CD4-positive, CD25-positive, alpha-beta regulatory T cell (primary cell): Measurements from ENCODE around the gene TLE4. TPM values are rescaled to one million over a fixed set of nuclear protein-coding genes. Genes with fewer than 3 reads are reported as not detected.

Experiments
- ATAC-seq, 2 donors: fragments of 150-1000 bp; cut with Tn5 transposase; one replicate each; pipeline ENCODE4 v1.10.0; 2021; ENCODE audit warnings: low read depth in 2 of 2, moderate number of reproducible peaks in 2 of 2, moderate library complexity in 1 of 2
- DNase-seq, 3 donors: peaks; one replicate each; pipeline versions ENCODE4 v3.0.0 to v3.0.0-alpha.2; 2012 to 2022; ENCODE audit warnings: mixed read lengths in 1 of 3
- H3K27ac ChIP-seq: one replicate; pipeline ENCODE4 v1.7.0; 2013; ENCODE audit warnings: mild to moderate bottlenecking, low read length; ENCODE audit not compliant: insufficient read depth, poor library complexity, severe bottlenecking
- H3K27me3 ChIP-seq: one replicate; pipeline ENCODE4 v1.7.0; 2013; ENCODE audit warnings: low read length; ENCODE audit not compliant: control insufficient read depth, insufficient read depth
- H3K36me3 ChIP-seq: one replicate; pipeline ENCODE4 v1.7.0; 2013; ENCODE audit warnings: mild to moderate bottlenecking, low read length, moderate library complexity; ENCODE audit not compliant: control insufficient read depth, insufficient read depth
- H3K4me1 ChIP-seq: 2 replicates; pipeline ENCODE4 v1.7.0; 2013; ENCODE audit warnings: mild to moderate bottlenecking, low read length; ENCODE audit not compliant: insufficient read depth, control insufficient read depth, poor library complexity, severe bottlenecking
- H3K4me3 ChIP-seq: one replicate; pipeline ENCODE4 v1.7.0; 2013; ENCODE audit warnings: low read depth, mild to moderate bottlenecking, low read length, moderate library complexity
- H3K9me3 ChIP-seq, 2 experiments: 1 replicate in 1 of 2; 2 replicates in 1 of 2; pipeline ENCODE4 v1.7.0; 2013; ENCODE audit warnings: low read length in 2 of 2, mild to moderate bottlenecking in 1 of 2, moderate library complexity in 1 of 2; ENCODE audit not compliant: control insufficient read depth in 2 of 2
- H3K27ac Mint-ChIP-seq, 3 donors: one replicate each; pipeline ENCODE4 v1.8.0; 2020 to 2022; ENCODE audit warnings: mild to moderate bottlenecking in 3 of 3, mixed read lengths in 3 of 3, moderate library complexity in 2 of 3
- H3K27me3 Mint-ChIP-seq: one replicate; pipeline ENCODE4 v1.8.0; 2022; ENCODE audit warnings: mild to moderate bottlenecking, mixed read lengths
- H3K36me3 Mint-ChIP-seq: one replicate; pipeline ENCODE4 v1.8.0; 2020; ENCODE audit warnings: mixed read lengths
- H3K4me1 Mint-ChIP-seq, 4 donors: one replicate each; pipeline ENCODE4 v1.8.0; 2020 to 2022; ENCODE audit warnings: mixed read lengths in 4 of 4, mild to moderate bottlenecking in 1 of 4
- H3K4me3 Mint-ChIP-seq, 4 donors: one replicate each; pipeline ENCODE4 v1.8.0; 2020 to 2022; ENCODE audit warnings: mild to moderate bottlenecking in 4 of 4, mixed read lengths in 4 of 4, moderate library complexity in 3 of 4
- H3K9me3 Mint-ChIP-seq, 7 donors: one replicate each; pipeline ENCODE4 v1.8.0; 2020 to 2022; ENCODE audit warnings: mixed read lengths in 7 of 7, mild to moderate bottlenecking in 3 of 7, moderate library complexity in 2 of 7
- polyA plus RNA-seq, 4 donors: library from polyadenylated mRNA; unstranded; fragments of 300-500 nt; fragmentation: Illumina TruSeq; gene quantifications; one replicate each; pipeline ENCODE4 v1.2.3, GENCODE V29; 2021
- total RNA-seq: library from RNA; stranded (reverse); gene quantifications from one replicate; pipeline ENCODE4 v1.2.3, GENCODE V29; 2022

The TLE4 gene
- total and polyA plus RNA-seq, 5 donors from 2014 or later: 16.2 to 127 (median 24.0) TPM

DNA sequence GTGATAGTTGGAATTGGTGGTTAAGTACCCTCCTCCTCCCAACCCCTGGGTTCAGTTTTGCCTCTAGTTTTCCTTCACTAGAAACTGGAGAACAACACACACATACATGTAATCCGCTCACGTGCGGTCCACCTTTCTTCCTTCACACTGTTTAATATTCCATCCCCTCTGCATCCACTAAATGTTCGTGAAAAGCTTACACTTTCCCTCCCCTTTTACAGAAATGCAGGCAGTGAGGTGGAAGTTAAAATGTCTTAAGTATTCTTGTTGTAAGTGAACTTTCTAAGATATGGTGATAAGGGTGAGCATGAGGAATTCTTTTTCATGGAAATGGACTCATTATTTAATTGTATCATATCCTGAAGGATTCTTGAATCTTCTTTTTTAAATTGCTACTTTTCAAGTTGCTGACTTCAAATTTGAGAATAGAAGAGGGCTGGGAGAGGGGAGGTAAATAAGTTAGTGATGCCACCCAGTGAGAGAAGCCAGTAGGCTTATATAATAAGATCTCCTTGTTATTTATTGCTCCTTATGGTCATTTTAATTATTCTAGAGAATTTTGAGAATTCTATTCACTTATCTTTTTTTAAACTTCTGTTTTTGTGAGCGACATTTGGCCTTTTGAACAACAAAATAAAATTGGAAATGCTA is 90.2 kb downstream of the TLE4 start:
- Histone ChIP-seq H3K4me3 (peak overlapping the region; percentile 1), H3K27me3 (no peaks in the 10 kb centered on the region), H3K4me1 (no peaks in the 10 kb centered on the region), H3K36me3 (peaks cover 5% of the 10 kb centered on the region), H3K9me3 (no peaks in the 10 kb centered on the region), H3K27ac (no peak overlapping the region)
- ATAC-seq: no peak
- no peaks in the 10 kb centered on the region for H3K27me3 Mint-ChIP-seq
- DNase-seq: no peak
- peak overlapping the region in 1 of 4 donors; percentile 25 for H3K4me3 Mint-ChIP-seq
- H3K4me1 Mint-ChIP-seq: peaks cover 26 to 55% (median 36%) of the 10 kb centered on the region in 4 donors
- peak overlapping the region in 2 of 3 donors; percentile 39 to 76 for H3K27ac Mint-ChIP-seq
- H3K9me3 Mint-ChIP-seq: no peaks in the 10 kb centered on the region
- peaks cover 37% of the 10 kb centered on the region for H3K36me3 Mint-ChIP-seq

DNA sequence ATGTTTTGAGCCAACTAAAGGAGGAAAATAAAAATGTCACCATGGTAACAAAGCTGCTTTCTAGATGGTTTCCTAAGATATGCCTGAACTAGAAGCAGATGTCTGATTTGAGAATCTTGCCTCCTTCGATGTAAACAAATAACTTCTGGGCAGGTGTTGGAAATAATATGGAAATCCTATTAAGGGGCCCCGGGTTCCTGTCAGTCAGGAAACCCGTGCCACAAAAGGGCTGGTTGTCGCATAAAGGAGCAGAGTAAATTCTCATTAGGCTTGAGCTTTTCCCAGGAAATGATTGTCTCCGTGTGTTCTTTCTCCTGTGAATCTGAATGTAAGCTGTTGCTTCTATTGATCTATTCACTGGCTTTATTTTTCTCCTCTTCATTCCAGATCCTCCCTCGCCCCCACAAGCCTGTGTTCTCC is 90.8 kb downstream of the TLE4 start:
- H3K4me1 ChIP-seq: no peaks in the 10 kb centered on the region
- H3K9me3 Mint-ChIP-seq: no peaks in the 10 kb centered on the region
- no peaks in the 10 kb centered on the region for H3K27me3 ChIP-seq
- H3K4me3 Mint-ChIP-seq: peak overlapping the region in 1 of 4 donors; percentile 15
- no peaks in the 10 kb centered on the region for H3K36me3 ChIP-seq
- H3K4me1 Mint-ChIP-seq: peaks cover 26 to 55% (median 36%) of the 10 kb centered on the region in 4 donors
- no peak overlapping the region for H3K27ac ChIP-seq
- H3K9me3 ChIP-seq: no peaks in the 10 kb centered on the region
- no peak overlapping the region for H3K4me3 ChIP-seq
- peaks cover 32% of the 10 kb centered on the region for H3K36me3 Mint-ChIP-seq
- H3K27me3 Mint-ChIP-seq: no peaks in the 10 kb centered on the region
- DNase-seq (no peak), ATAC-seq (no peak)
- H3K27ac Mint-ChIP-seq: peak overlapping the region in 2 of 3 donors; percentile 39 to 76

DNA sequence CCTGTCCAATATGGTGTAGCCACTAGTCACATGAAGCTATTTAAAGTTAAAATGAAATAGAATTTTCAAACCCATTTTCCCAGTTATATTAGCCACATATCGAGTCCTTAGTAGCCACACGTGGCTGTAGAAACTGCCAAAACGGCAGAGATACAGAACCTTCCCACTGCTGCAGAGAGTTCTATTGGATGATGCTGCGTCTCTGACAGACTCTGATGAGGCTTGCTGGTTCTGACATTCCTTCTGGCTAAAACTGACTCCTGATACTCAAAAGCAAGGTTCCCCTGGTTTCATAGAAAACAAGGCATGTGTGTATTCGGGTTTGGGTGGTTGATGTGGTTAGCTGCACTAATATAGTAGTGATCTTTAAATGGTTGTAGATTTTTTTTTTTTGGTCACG is 91.5 kb downstream of the TLE4 start:
- Histone ChIP-seq H3K27me3 (no peaks in the 10 kb centered on the region), H3K4me1 (no peaks in the 10 kb centered on the region), H3K4me3 (no peak overlapping the region), H3K9me3 (no peaks in the 10 kb centered on the region), H3K36me3 (no peaks in the 10 kb centered on the region), H3K27ac (no peak overlapping the region)
- no peak for DNase-seq
- peaks cover 30 to 54% (median 39%) of the 10 kb centered on the region in 4 donors for H3K4me1 Mint-ChIP-seq
- no peak overlapping the region for H3K4me3 Mint-ChIP-seq
- H3K27me3 Mint-ChIP-seq: no peaks in the 10 kb centered on the region
- peak overlapping the region in 2 of 3 donors; percentile 66 to 81 for H3K27ac Mint-ChIP-seq
- peaks cover 32% of the 10 kb centered on the region for H3K36me3 Mint-ChIP-seq
- ATAC-seq: no peak
- H3K9me3 Mint-ChIP-seq: no peaks in the 10 kb centered on the region

DNA sequence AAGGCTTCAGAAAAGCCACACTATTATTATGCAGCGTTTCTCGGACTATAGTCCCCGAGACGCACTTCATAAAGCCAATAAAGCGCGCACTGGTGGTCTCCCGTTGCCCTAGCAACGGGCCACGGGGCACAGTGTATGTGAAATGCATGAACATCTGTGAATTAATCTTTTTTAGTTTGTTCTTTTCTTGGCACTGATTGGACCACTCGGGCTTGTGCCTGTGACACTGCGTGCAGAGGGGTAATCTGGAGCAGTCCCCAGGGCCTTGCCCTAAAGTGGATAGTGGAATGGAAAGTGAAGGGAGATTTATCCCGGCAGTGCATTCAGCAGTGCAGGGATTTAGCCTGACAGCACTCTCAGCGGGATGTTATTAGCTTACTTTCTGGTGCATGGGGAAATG is 92.1 kb downstream of the TLE4 start:
- Mint-ChIP-seq H3K9me3 (no peaks in the 10 kb centered on the region), H3K4me3 (no peak overlapping the region), H3K36me3 (peaks cover 27% of the 10 kb centered on the region), H3K27me3 (no peaks in the 10 kb centered on the region), H3K4me1 (peaks cover 28 to 51% (median 36%) of the 10 kb centered on the region in 4 donors), H3K27ac (peak overlapping the region in 2 of 3 donors; percentile 46 to 81)
- Histone ChIP-seq H3K27ac (no peak overlapping the region), H3K27me3 (no peaks in the 10 kb centered on the region), H3K36me3 (no peaks in the 10 kb centered on the region), H3K4me1 (no peaks in the 10 kb centered on the region), H3K9me3 (no peaks in the 10 kb centered on the region), H3K4me3 (no peak overlapping the region)
- DNase-seq: no peak
- no peak for ATAC-seq

DNA sequence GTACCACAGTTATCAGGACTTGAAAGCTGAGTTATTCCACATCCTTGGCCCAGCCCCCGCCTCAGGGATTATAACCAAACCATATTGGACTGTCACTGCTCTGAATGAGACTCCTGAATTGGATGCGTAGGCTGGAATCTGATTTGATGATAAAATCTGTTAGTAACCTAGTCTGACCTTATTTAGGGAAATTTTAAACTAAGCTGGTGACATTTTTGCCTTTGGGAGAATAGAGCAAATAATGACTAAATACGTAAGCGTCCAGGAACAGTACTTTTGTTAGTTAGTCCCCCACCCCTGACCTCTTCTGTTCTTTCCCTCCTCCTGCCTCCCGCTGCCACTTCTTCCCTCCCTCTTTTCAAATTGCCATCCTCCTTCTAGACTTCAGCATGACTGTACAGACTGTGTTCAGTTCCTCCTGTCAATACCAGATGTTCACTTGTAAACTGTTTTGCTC is 92.6 kb downstream of the TLE4 start:
- no peak overlapping the region for H3K4me3 Mint-ChIP-seq
- H3K27me3 Mint-ChIP-seq: no peaks in the 10 kb centered on the region
- H3K4me3 ChIP-seq: no peak overlapping the region
- peaks cover 26% of the 10 kb centered on the region for H3K36me3 Mint-ChIP-seq
- H3K4me1 Mint-ChIP-seq: peaks cover 27 to 47% (median 36%) of the 10 kb centered on the region in 4 donors
- no peaks in the 10 kb centered on the region for H3K27me3 ChIP-seq
- ATAC-seq: no peak
- H3K27ac Mint-ChIP-seq: peak overlapping the region in 1 of 3 donors; percentile 81
- no peaks in the 10 kb centered on the region for H3K9me3 ChIP-seq
- no peak overlapping the region for H3K27ac ChIP-seq
- peaks cover 0 to 3% (median 0%) of the 10 kb centered on the region in 7 donors for H3K9me3 Mint-ChIP-seq
- no peaks in the 10 kb centered on the region for H3K36me3 ChIP-seq
- no peaks in the 10 kb centered on the region for H3K4me1 ChIP-seq
- DNase-seq: no peak

DNA sequence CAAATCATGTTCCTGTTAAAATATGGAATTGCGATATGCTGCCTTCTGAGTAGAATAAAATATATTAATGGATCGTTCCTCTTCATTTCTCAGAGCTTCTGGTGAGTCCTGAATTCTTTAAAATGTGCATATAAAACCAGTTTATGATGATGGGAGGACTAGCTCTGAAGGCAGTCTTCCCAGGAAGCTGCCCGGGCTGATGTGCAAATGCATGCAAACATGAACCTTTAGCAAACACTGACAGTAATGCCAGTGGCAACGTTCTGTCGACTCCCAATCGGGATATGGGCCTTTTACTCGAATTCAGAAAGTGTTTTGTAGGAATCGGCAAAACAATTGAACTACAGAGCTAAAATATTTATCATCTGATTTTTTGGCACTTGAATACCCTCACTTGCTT is 93.6 kb downstream of the TLE4 start:
- H3K4me1 Mint-ChIP-seq: peaks cover 37 to 49% (median 43%) of the 10 kb centered on the region in 4 donors
- H3K9me3 ChIP-seq: no peaks in the 10 kb centered on the region

DNA sequence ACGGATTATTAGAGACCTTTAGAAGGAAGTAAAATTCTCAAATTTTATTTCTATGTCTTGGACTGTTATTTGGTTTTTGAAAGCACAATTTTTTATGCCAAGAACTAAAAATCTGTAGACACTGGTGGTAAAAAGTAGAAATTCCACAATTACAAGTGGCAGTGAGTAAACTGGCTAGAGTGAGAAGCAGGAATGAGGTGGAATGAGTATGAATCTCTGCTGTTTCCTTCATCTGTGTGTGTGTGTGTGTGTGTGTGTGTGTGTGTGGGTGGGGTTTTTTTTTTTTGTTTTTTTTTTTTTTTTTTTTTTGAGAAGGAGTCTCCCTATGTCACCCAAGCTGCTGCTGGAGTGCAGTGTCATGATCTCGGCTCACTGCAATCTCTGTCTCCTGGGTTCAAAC is 94.2 kb downstream of the TLE4 start:
- Histone ChIP-seq H3K36me3 (peaks cover 5% of the 10 kb centered on the region), H3K4me1 (no peaks in the 10 kb centered on the region), H3K9me3 (no peaks in the 10 kb centered on the region), H3K27me3 (no peaks in the 10 kb centered on the region), H3K27ac (no peak overlapping the region), H3K4me3 (no peak overlapping the region)
- Mint-ChIP-seq H3K27me3 (no peaks in the 10 kb centered on the region), H3K4me3 (no peak overlapping the region), H3K9me3 (peaks cover 0 to 3% (median 0%) of the 10 kb centered on the region in 7 donors), H3K36me3 (peaks cover 25% of the 10 kb centered on the region), H3K4me1 (peaks cover 43 to 50% (median 45%) of the 10 kb centered on the region in 4 donors), H3K27ac (peak overlapping the region in 1 of 3 donors; percentile 64)
- DNase-seq (no peak), ATAC-seq (no peak)

More for the DNA sequence above, 93.6 kb downstream of the TLE4 start:
- Histone ChIP-seq H3K27ac (no peak overlapping the region), H3K4me3 (no peak overlapping the region), H3K27me3 (no peaks in the 10 kb centered on the region), H3K4me1 (no peaks in the 10 kb centered on the region), H3K36me3 (peaks cover 1% of the 10 kb centered on the region)
- peak overlapping the region in 1 of 3 donors; percentile 64 for H3K27ac Mint-ChIP-seq
- H3K9me3 Mint-ChIP-seq: peaks cover 0 to 3% (median 0%) of the 10 kb centered on the region in 7 donors
- DNase-seq (no peak), ATAC-seq (no peak)
- peaks cover 20% of the 10 kb centered on the region for H3K36me3 Mint-ChIP-seq
- no peaks in the 10 kb centered on the region for H3K27me3 Mint-ChIP-seq
- no peak overlapping the region for H3K4me3 Mint-ChIP-seq

DNA sequence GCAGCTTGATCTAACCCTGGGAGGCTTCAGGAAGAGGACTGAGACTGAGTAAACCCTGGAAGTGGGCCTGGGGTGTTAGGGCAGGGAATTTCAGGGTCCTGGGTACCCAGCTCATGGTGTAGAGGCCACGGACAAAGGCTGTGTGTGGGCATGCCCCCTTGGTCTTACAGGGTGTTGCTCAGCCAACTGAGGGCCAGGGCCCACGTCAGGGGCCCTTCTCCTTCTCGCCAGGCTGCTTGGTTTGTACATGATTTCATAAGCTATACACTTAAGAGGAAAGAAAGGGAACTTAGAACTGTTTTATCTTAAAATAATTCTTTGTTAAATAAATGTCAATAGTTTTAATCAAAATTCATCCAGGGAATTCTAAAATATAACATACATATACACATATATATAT is 95.4 kb downstream of the TLE4 start:
- H3K9me3 Mint-ChIP-seq: peaks cover 0 to 3% (median 0%) of the 10 kb centered on the region in 7 donors
- H3K4me3 Mint-ChIP-seq: no peak overlapping the region
- Histone ChIP-seq H3K9me3 (no peaks in the 10 kb centered on the region), H3K36me3 (peaks cover 9% of the 10 kb centered on the region), H3K4me1 (no peaks in the 10 kb centered on the region), H3K27ac (no peak overlapping the region), H3K27me3 (no peaks in the 10 kb centered on the region), H3K4me3 (no peak overlapping the region)
- no peaks in the 10 kb centered on the region for H3K27me3 Mint-ChIP-seq
- no peak for ATAC-seq
- H3K27ac Mint-ChIP-seq: no peak overlapping the region
- peaks cover 29% of the 10 kb centered on the region for H3K36me3 Mint-ChIP-seq
- peaks cover 38 to 51% (median 45%) of the 10 kb centered on the region in 4 donors for H3K4me1 Mint-ChIP-seq
- DNase-seq: no peak
